ENCODE results near the gene AVPI1. TPM values are rescaled to one million over a fixed set of nuclear protein-coding genes. Genes with fewer than 3 reads are reported as not detected.

Gene AVPI1
- total and polyA plus RNA-seq, 2 of the 13 experiments (the other 11 are each of a cell fraction or from before 2014, with no cell fraction given) = 39.8 to 61.2 TPM

DNA sequence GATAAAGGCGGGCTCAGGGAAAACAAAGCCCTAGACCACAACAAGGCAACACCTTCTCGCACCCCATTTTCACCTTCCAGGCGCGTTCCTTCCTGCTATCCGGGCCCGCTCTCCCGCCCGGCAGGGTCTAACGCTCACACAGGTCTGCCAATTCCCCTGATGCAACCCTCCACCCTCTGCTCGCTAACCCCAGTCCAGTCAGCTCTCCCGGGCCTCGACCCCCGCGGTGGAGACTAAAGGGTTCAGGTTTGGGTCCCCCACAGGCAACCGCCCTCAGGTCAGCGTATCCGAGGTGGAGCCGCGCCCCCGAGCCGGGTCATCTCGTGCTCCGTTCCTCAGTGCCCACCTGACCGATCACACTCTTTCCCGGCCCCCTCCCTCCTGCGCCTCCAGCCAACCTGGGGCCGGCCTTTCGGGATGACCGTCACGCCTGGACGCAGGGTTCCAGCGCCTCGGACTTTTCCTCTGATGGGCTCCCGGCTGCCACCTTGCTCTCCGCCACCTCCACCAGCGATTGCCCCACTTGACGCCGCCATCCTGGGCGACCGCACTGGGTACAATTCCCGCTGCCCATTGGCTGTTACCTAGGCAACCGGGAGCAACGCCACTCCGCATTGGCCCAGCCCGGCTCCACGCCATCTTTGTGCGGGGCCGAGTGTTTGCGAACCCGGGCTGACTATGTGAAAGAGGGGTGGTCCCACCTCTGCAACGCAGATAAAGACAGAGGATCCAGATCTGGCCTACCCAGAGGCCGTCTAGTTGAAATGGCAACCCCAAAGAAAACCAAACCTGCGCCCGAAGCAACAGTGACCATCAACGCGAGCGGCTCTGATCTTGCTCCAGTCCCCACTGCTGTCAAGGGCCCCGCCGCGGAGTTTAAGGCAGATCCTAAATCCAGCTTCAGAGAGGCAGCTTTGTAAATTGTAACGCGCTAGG lies 53.8 kb downstream of the AVPI1 start, which contains the start of gene MORN4 (continued):
- peak; percentile 76; the same call in 1 of the 2 replicates for TF ChIP-seq ZBTB38 (CRISPR knock-in tag; IDR thresholded peaks at IDR 0.05)
- TF ChIP-seq ZNF3 (CRISPR knock-in tag; IDR thresholded peaks at IDR 0.05) = no peak
- no peak for TF ChIP-seq SATB2 (CRISPR knock-in tag; IDR thresholded peaks at IDR 0.05)
- no peak for TF ChIP-seq MNT (IDR thresholded peaks at IDR 0.05)
- no peak for TF ChIP-seq KIAA2018 (CRISPR knock-in tag; IDR thresholded peaks at IDR 0.05; ENCODE audit: borderline replicate concordance)
- no peak for TF ChIP-seq KLF6 (CRISPR knock-in tag; IDR thresholded peaks at IDR 0.05)
- TF ChIP-seq ZNF747 (CRISPR knock-in tag; IDR thresholded peaks at IDR 0.05; ENCODE audit: borderline replicate concordance) = no peak
- TF ChIP-seq NR2F2 (IDR thresholded peaks at IDR 0.05; ENCODE audit: borderline replicate concordance, low read depth) = no peak
- peak; percentile 80 for TF ChIP-seq HCFC1 (IDR thresholded peaks at IDR 0.05; ENCODE audit: low read depth, low read length)
- TF ChIP-seq TOE1 (CRISPR knock-in tag; IDR thresholded peaks at IDR 0.05) = no peak
- TF ChIP-seq TAF15 (IDR thresholded peaks at IDR 0.05; ENCODE audit: low read depth, low read length, poor library complexity, severe bottlenecking) = no peak
- TF ChIP-seq ATF4 (CRISPR knock-in tag; IDR thresholded peaks at IDR 0.05) = peak in 1 of 2 experiments; percentile 58; a peak in 1 of 4 replicates
- no peak for TF ChIP-seq MBNL3 (CRISPR knock-in tag; conservative IDR thresholded peaks at IDR 0.05)
- no peak for TF ChIP-seq HDAC6 (IDR thresholded peaks at IDR 0.05; ENCODE audit: low read depth, low read length)
- peak; percentile 39; the same call in 1 of the 2 replicates for TF ChIP-seq HOXA5 (CRISPR knock-in tag; IDR thresholded peaks at IDR 0.05)
- TF ChIP-seq HBP1 (CRISPR knock-in tag; IDR thresholded peaks at IDR 0.05; ENCODE audit: low read depth) = no peak
- no peak for TF ChIP-seq SCMH1 (CRISPR knock-in tag; IDR thresholded peaks at IDR 0.05; ENCODE audit: borderline replicate concordance)

Measured in HepG2 (cell line).